Activated naive CD4-positive, alpha-beta T cell treated with anti-CD3 and anti-CD28 coated beads, Interleukin-2, amount 10 ng/mL, durations not matched to agents 7 days and 5 days (primary cell): ENCODE results near the gene LRRC8A.
A peak's percentile ranks its signal among the peaks of the same experiment; 100 is the strongest.

Experiments
- CTCF ChIA-PET: fragments of 350-600 bp; sonication (Branson Sonifier 250); formaldehyde crosslinking; loops from one replicate; lab custom pipeline; 2021; ENCODE audit warnings: antibody characterized with exemption; lab: Charles Lee
- DNase-seq: peaks from one replicate; pipeline ENCODE4 v3.0.0-alpha.2; 2020
- H3K27ac Mint-ChIP-seq: one replicate; pipeline ENCODE4 v1.8.0; 2021; ENCODE audit warnings: mild to moderate bottlenecking, moderate library complexity, mixed read lengths
- H3K27me3 Mint-ChIP-seq: one replicate; pipeline ENCODE4 v1.8.0; 2021; ENCODE audit warnings: mild to moderate bottlenecking, mixed read lengths
- H3K36me3 Mint-ChIP-seq: one replicate; pipeline ENCODE4 v1.8.0; 2021; ENCODE audit warnings: mixed read lengths
- H3K4me1 Mint-ChIP-seq: one replicate; pipeline ENCODE4 v1.8.0; 2021; ENCODE audit warnings: mixed read lengths
- H3K4me3 Mint-ChIP-seq: one replicate; pipeline ENCODE4 v1.8.0; 2021; ENCODE audit warnings: mild to moderate bottlenecking, moderate library complexity, mixed read lengths
- H3K9me3 Mint-ChIP-seq: one replicate; pipeline ENCODE4 v1.8.0; 2021; ENCODE audit warnings: mixed read lengths

The LRRC8A gene

GRCh38 chr9:128913048-128913900 is 31.3 kb downstream of the LRRC8A start:
- no peak for DNase-seq
- Mint-ChIP-seq H3K9me3 (no peaks in the 10 kb centered on the region), H3K36me3 (peaks cover 61% of the 10 kb centered on the region), H3K4me3 (no peak overlapping the region), H3K27ac (peak overlapping the region; percentile 15), H3K4me1 (peaks cover 45% of the 10 kb centered on the region), H3K27me3 (no peaks in the 10 kb centered on the region)
- CTCF ChIA-PET: interaction anchor here (1.5 kb wide), 1 partner anchor 15 kb away, joined by 5 read pairs; no protein-coding TSS in a partner anchor

GRCh38 chr9:128913995-128914772 is 32.3 kb downstream of the LRRC8A start:
- no peaks in the 10 kb centered on the region for H3K27me3 Mint-ChIP-seq
- H3K4me3 Mint-ChIP-seq: no peak overlapping the region
- peak overlapping the region; percentile 37 for H3K27ac Mint-ChIP-seq
- DNase-seq: no peak
- peaks cover 40% of the 10 kb centered on the region for H3K4me1 Mint-ChIP-seq
- H3K36me3 Mint-ChIP-seq: peaks cover 56% of the 10 kb centered on the region
- H3K9me3 Mint-ChIP-seq: no peaks in the 10 kb centered on the region
- CTCF ChIA-PET: no interaction called here

- H3K36me3 Mint-ChIP-seq: peaks cover 46% of the 10 kb centered on the region
- DNase-seq: no peak
- H3K4me1 Mint-ChIP-seq: peaks cover 33% of the 10 kb centered on the region
- no peak overlapping the region for H3K27ac Mint-ChIP-seq
- H3K4me3 Mint-ChIP-seq: no peak overlapping the region
- H3K27me3 Mint-ChIP-seq: no peaks in the 10 kb centered on the region
- CTCF ChIA-PET: interaction anchor here (2.2 kb wide), 1 partner anchor 13 kb away, joined by 8 read pairs; no protein-coding TSS in a partner anchor
- H3K9me3 Mint-ChIP-seq: no peaks in the 10 kb centered on the region
Measured at GRCh38 chr9:128916204-128916603, 34.3 kb downstream of the LRRC8A start.

GRCh38 chr9:128916745-128917144 is 34.8 kb downstream of the LRRC8A start:
- no peak for DNase-seq
- Mint-ChIP-seq H3K9me3 (no peaks in the 10 kb centered on the region), H3K27ac (no peak overlapping the region), H3K36me3 (peaks cover 44% of the 10 kb centered on the region), H3K4me3 (no peak overlapping the region), H3K4me1 (peaks cover 31% of the 10 kb centered on the region), H3K27me3 (no peaks in the 10 kb centered on the region)
- CTCF ChIA-PET: interaction anchor here (2.2 kb wide), 1 partner anchor 12 kb away, joined by 8 read pairs; no protein-coding TSS in a partner anchor

- H3K27ac Mint-ChIP-seq: peak overlapping the region; percentile 49
- peaks cover 40% of the 10 kb centered on the region for H3K36me3 Mint-ChIP-seq
- no peaks in the 10 kb centered on the region for H3K9me3 Mint-ChIP-seq
- H3K4me3 Mint-ChIP-seq: no peak overlapping the region
- CTCF ChIA-PET: interaction anchor here (2.2 kb wide), 1 partner anchor 12 kb away, joined by 8 read pairs; no protein-coding TSS in a partner anchor
- DNase-seq: no peak
- peaks cover 28% of the 10 kb centered on the region for H3K4me1 Mint-ChIP-seq
- H3K27me3 Mint-ChIP-seq: no peaks in the 10 kb centered on the region
Measured at GRCh38 chr9:128917151-128917849, 35.4 kb downstream of the LRRC8A start.

- no peaks in the 10 kb centered on the region for H3K27me3 Mint-ChIP-seq
- peak overlapping the region; percentile 37 for H3K27ac Mint-ChIP-seq
- CTCF ChIA-PET: interaction anchor here (1.5 kb wide), 1 partner anchor 9 kb away, joined by 10 read pairs; no protein-coding TSS in a partner anchor
- DNase-seq: no peak
- H3K4me1 Mint-ChIP-seq: peaks cover 12% of the 10 kb centered on the region
- H3K4me3 Mint-ChIP-seq: no peak overlapping the region
- no peaks in the 10 kb centered on the region for H3K9me3 Mint-ChIP-seq
- peaks cover 27% of the 10 kb centered on the region for H3K36me3 Mint-ChIP-seq
Measured at GRCh38 chr9:128918921-128919320, 37.0 kb downstream of the LRRC8A start.

- Mint-ChIP-seq H3K4me3 (no peak overlapping the region), H3K36me3 (peaks cover 27% of the 10 kb centered on the region), H3K27me3 (no peaks in the 10 kb centered on the region), H3K4me1 (peaks cover 11% of the 10 kb centered on the region), H3K9me3 (no peaks in the 10 kb centered on the region), H3K27ac (no peak overlapping the region)
- no peak for DNase-seq
- CTCF ChIA-PET: interaction anchor here (0.6 to 1.5 kb wide), 2 partner anchors 8 to 285 kb away, joined by 3 to 10 read pairs; no protein-coding TSS in a partner anchor
Measured at GRCh38 chr9:128919402-128920089, 37.6 kb downstream of the LRRC8A start.

GRCh38 chr9:128920381-128921058 is 38.6 kb downstream of the LRRC8A start, which contains the start of gene PHYHD1:
PHYHD1 (plus strand) TSS chr9:128920982; CDS start chr9:128922324, 1,342 bp downstream.
- H3K27ac Mint-ChIP-seq: no peak within 1 kb of the TSS
- CTCF ChIA-PET: interaction anchor here (0.6 kb wide), 1 partner anchor 67 kb away, joined by 4 read pairs; no protein-coding TSS in a partner anchor
- H3K27me3 Mint-ChIP-seq: no peaks in the 10 kb centered on the region
- H3K4me3 Mint-ChIP-seq: no peak within 1 kb of the TSS
- peaks cover 24% of the 10 kb centered on the region for H3K36me3 Mint-ChIP-seq
- no peak for DNase-seq
- no peaks in the 10 kb centered on the region for H3K9me3 Mint-ChIP-seq
- H3K4me1 Mint-ChIP-seq: peaks cover 14% of the 10 kb centered on the region

- Mint-ChIP-seq H3K4me3 (no peak overlapping the region), H3K36me3 (peaks cover 20% of the 10 kb centered on the region), H3K27me3 (no peaks in the 10 kb centered on the region), H3K27ac (no peak overlapping the region), H3K9me3 (no peaks in the 10 kb centered on the region), H3K4me1 (peaks cover 24% of the 10 kb centered on the region)
- no peak for DNase-seq
- CTCF ChIA-PET: interaction anchor here (0.9 to 9.5 kb wide), 3 partner anchors 44 to 276 kb away, joined by 3 to 153 read pairs (median 5); no protein-coding TSS in a partner anchor
Measured at GRCh38 chr9:128921881-128922763, 40.2 kb downstream of the LRRC8A start.

GRCh38 chr9:128923493-128923883 is 41.6 kb downstream of the LRRC8A start:
- Mint-ChIP-seq H3K9me3 (no peaks in the 10 kb centered on the region), H3K4me3 (no peak overlapping the region), H3K4me1 (peaks cover 33% of the 10 kb centered on the region), H3K27me3 (no peaks in the 10 kb centered on the region), H3K36me3 (peaks cover 9% of the 10 kb centered on the region), H3K27ac (no peak overlapping the region)
- no peak for DNase-seq
- CTCF ChIA-PET: interaction anchor here (0.9 to 9.5 kb wide), 7 partner anchors 21 to 277 kb away, joined by 3 to 153 read pairs (median 5); partner anchors contain the start of genes ENDOG and SPOUT1

GRCh38 chr9:128927731-128928411 is 45.9 kb downstream of the LRRC8A start:
- H3K27ac Mint-ChIP-seq: peak overlapping the region; percentile 0

More at GRCh38 chr9:128927731-128928411, 45.9 kb downstream of the LRRC8A start:
- peaks cover 24% of the 10 kb centered on the region for H3K4me1 Mint-ChIP-seq
- no peaks in the 10 kb centered on the region for H3K9me3 Mint-ChIP-seq
- peak; percentile 63 for DNase-seq
- no peaks in the 10 kb centered on the region for H3K36me3 Mint-ChIP-seq
- H3K4me3 Mint-ChIP-seq: no peak overlapping the region
- CTCF ChIA-PET: interaction anchor here (0.7 to 9.5 kb wide), 27 partner anchors 9 to 290 kb away, joined by 3 to 153 read pairs (median 6); partner anchors contain the start of genes ENDOG, KYAT1, LRRC8A and SPOUT1
- no peaks in the 10 kb centered on the region for H3K27me3 Mint-ChIP-seq
